Osteoblast (primary cell): ENCODE measurements around the gene CFP. TPM values are rescaled to one million over a fixed set of nuclear protein-coding genes. Genes with fewer than 3 reads are reported as not detected.
A peak's percentile ranks its signal among the peaks of the same experiment; 100 is the strongest.

Experiments
- DNase-seq: peaks from one replicate; pipeline ENCODE4 v3.0.0; 2011; ENCODE audit warnings: low spot score, mixed read lengths; ENCODE audit not compliant: insufficient read length; ENCODE audit errors: missing footprints
- H2AFZ ChIP-seq: 2 replicates; pipeline ENCODE4 v1.6.0; 2011; ENCODE audit warnings: mild to moderate bottlenecking, low read length
- H3K27ac ChIP-seq: 2 replicates; pipeline ENCODE4 v1.5.1; 2011; ENCODE audit warnings: mild to moderate bottlenecking, low read depth, low read length, moderate library complexity
- H3K27me3 ChIP-seq: 2 replicates; pipeline ENCODE4 v1.6.0; 2012; ENCODE audit warnings: mild to moderate bottlenecking, control low read depth, inconsistent platforms, low read length, moderate library complexity; ENCODE audit not compliant: insufficient read depth
- H3K36me3 ChIP-seq: 2 replicates; pipeline ENCODE4 v1.5.1; 2011; ENCODE audit warnings: mild to moderate bottlenecking, low read length, control low read depth, moderate library complexity; ENCODE audit not compliant: insufficient read depth
- H3K4me1 ChIP-seq: 2 replicates; pipeline ENCODE4 v1.5.1; 2011; ENCODE audit warnings: mild to moderate bottlenecking, low read length, control low read depth, moderate library complexity; ENCODE audit not compliant: insufficient read depth
- H3K4me2 ChIP-seq: 2 replicates; pipeline ENCODE4 v1.6.0; 2011; ENCODE audit warnings: mild to moderate bottlenecking, low read length; ENCODE audit not compliant: insufficient read depth
- H3K4me3 ChIP-seq: fragments of 200-600 bp; sonication (generic); 3 replicates; pipeline ENCODE4 v1.5.1; 2012; ENCODE audit warnings: mild to moderate bottlenecking, low read length, inconsistent platforms; ENCODE audit not compliant: insufficient read depth
- H3K79me2 ChIP-seq: 2 replicates; pipeline ENCODE4 v1.6.0; 2012; ENCODE audit warnings: mild to moderate bottlenecking, low read length, control low read depth, inconsistent platforms; ENCODE audit not compliant: insufficient read depth
- H3K9me3 ChIP-seq: 2 replicates; pipeline ENCODE4 v1.5.1; 2011; ENCODE audit warnings: low read depth, low read length, control low read depth
- H4K20me1 ChIP-seq: 2 replicates; pipeline ENCODE4 v1.6.0; 2012; ENCODE audit warnings: mild to moderate bottlenecking, low read length, control low read depth; ENCODE audit not compliant: insufficient read depth
- CTCF ChIP-seq: IDR thresholded peaks from 2 replicates; pipeline ENCODE4 v1.5.1; 2011; ENCODE audit warnings: mild to moderate bottlenecking, low read depth, low read length, moderate library complexity; ENCODE audit errors: extremely low read depth
- total RNA-seq: library from RNA; depleted of rRNA; stranded (reverse); fragments of >200 nt; gene quantifications from 2 replicates; pipeline ENCODE4 v1.2.3, GENCODE V29; 2012

Gene CFP
- total RNA-seq, 1 donor = 0.36 TPM

GRCh38 chrX:47638816-47639215, 9.1 kb upstream of the CFP start:
- no peak for DNase-seq
- H4K20me1 ChIP-seq = no peaks in the 10 kb centered on the region
- H3K4me3 ChIP-seq = no peak overlapping the region
- no peaks in the 10 kb centered on the region for H3K9me3 ChIP-seq
- no peaks in the 10 kb centered on the region for H3K27me3 ChIP-seq
- peaks cover 25% of the 10 kb centered on the region for H3K79me2 ChIP-seq
- H3K4me2 ChIP-seq = no peak overlapping the region
- no peaks in the 10 kb centered on the region for H3K4me1 ChIP-seq
- no peak overlapping the region for H3K27ac ChIP-seq
- peaks cover 45% of the 10 kb centered on the region for H3K36me3 ChIP-seq
- no peak for TF ChIP-seq CTCF
- H2AFZ ChIP-seq = no peak overlapping the region

GRCh38 chrX:47637546-47638195, 7.9 kb upstream of the CFP start:
- Histone ChIP-seq H3K4me1 (no peaks in the 10 kb centered on the region), H3K4me3 (peak overlapping the region; percentile 64), H4K20me1 (no peaks in the 10 kb centered on the region), H3K27me3 (no peaks in the 10 kb centered on the region), H3K36me3 (peaks cover 45% of the 10 kb centered on the region), H3K27ac (peak overlapping the region; percentile 26), H3K9me3 (no peaks in the 10 kb centered on the region), H2AFZ (no peak overlapping the region), H3K79me2 (peaks cover 14% of the 10 kb centered on the region), H3K4me2 (peak overlapping the region; percentile 57)
- TF ChIP-seq CTCF = peak; percentile 37
- DNase-seq = peak; percentile 94

GRCh38 chrX:47634871-47635575, 5.3 kb upstream of the CFP start:
- Histone ChIP-seq H3K4me3 (no peak overlapping the region), H3K4me1 (no peaks in the 10 kb centered on the region), H4K20me1 (no peaks in the 10 kb centered on the region), H3K27ac (no peak overlapping the region), H3K4me2 (no peak overlapping the region), H3K27me3 (no peaks in the 10 kb centered on the region), H3K36me3 (peaks cover 35% of the 10 kb centered on the region), H3K79me2 (peaks cover 2% of the 10 kb centered on the region), H3K9me3 (no peaks in the 10 kb centered on the region), H2AFZ (no peak overlapping the region)
- TF ChIP-seq CTCF = no peak
- DNase-seq = no peak

GRCh38 chrX:47633689-47634590, 4.2 kb upstream of the CFP start:
- TF ChIP-seq CTCF = no peak
- Histone ChIP-seq H3K36me3 (peaks cover 29% of the 10 kb centered on the region), H2AFZ (no peak overlapping the region), H3K79me2 (peaks cover 2% of the 10 kb centered on the region), H3K9me3 (no peaks in the 10 kb centered on the region), H3K27me3 (no peaks in the 10 kb centered on the region), H4K20me1 (no peaks in the 10 kb centered on the region), H3K27ac (no peak overlapping the region), H3K4me3 (no peak overlapping the region), H3K4me2 (no peak overlapping the region), H3K4me1 (no peaks in the 10 kb centered on the region)
- no peak for DNase-seq
